Left forelimb (tissue), 1 donor: Measurements from ENCODE around the gene HSPA8.
"Not testable (repeated sequence)": the region's sequence is repeated elsewhere in the genome, so short reads cannot be mapped to it uniquely, and the experiment has no call there.

Experiments
- DNase-seq: peaks from one replicate; pipeline ENCODE4 v3.0.0-alpha.2; 2018; ENCODE audit warnings: low spot score

Gene HSPA8

GRCh38 chr11:123061403-123062157, at the start of gene HSPA8:
Gene HSPA8, minus strand, starts transcription at chr11:123062136. Its CDS starts 812 bp downstream, at chr11:123061324.
- no peak for DNase-seq

- DNase-seq: no peak
These were observed 49.5 kb upstream of the HSPA8 start for GRCh38 chr11:123111465-123111864.

- DNase-seq: no peak
These were observed 48.5 kb upstream of the HSPA8 start for GRCh38 chr11:123110397-123110796.

GRCh38 chr11:123107945-123108495, 46.1 kb upstream of the HSPA8 start:
- DNase-seq: no peak

GRCh38 chr11:123104697-123105096, 42.8 kb upstream of the HSPA8 start:
- DNase-seq: no peak

- DNase-seq: peak; percentile 74
These were observed 41.5 kb upstream of the HSPA8 start for GRCh38 chr11:123103326-123103980.

GRCh38 chr11:123100379-123101085, 38.6 kb upstream of the HSPA8 start:
- no peak for DNase-seq

GRCh38 chr11:123098990-123099389, 37.1 kb upstream of the HSPA8 start:
- DNase-seq: no peak

GRCh38 chr11:123093739-123094138, 31.8 kb upstream of the HSPA8 start:
- no peak for DNase-seq

- no peak for DNase-seq
These were observed 29.6 kb upstream of the HSPA8 start for GRCh38 chr11:123091506-123091905.

- DNase-seq: not testable (repeated sequence)
These were observed 28.2 kb upstream of the HSPA8 start for GRCh38 chr11:123090168-123090567.

- not testable (repeated sequence) for DNase-seq
These were observed 27.0 kb upstream of the HSPA8 start for GRCh38 chr11:123088896-123089295.

- DNase-seq: not testable (repeated sequence)
These were observed 25.7 kb upstream of the HSPA8 start for GRCh38 chr11:123087657-123088056.

- no peak for DNase-seq
These were observed 24.4 kb upstream of the HSPA8 start for GRCh38 chr11:123086305-123086704.

GRCh38 chr11:123085497-123085896, 23.6 kb upstream of the HSPA8 start:
- no peak for DNase-seq

- no peak for DNase-seq
These were observed 22.5 kb upstream of the HSPA8 start for GRCh38 chr11:123084454-123084853.

- DNase-seq: no peak
These were observed 21.7 kb upstream of the HSPA8 start for GRCh38 chr11:123083623-123084029.

- DNase-seq: no peak
These were observed 21.0 kb upstream of the HSPA8 start for GRCh38 chr11:123082977-123083376.

- DNase-seq: no peak
These were observed 18.1 kb upstream of the HSPA8 start for GRCh38 chr11:123080015-123080414.

- DNase-seq: no peak
These were observed 14.5 kb upstream of the HSPA8 start for GRCh38 chr11:123076484-123076883.

GRCh38 chr11:123073343-123074057, 11.6 kb upstream of the HSPA8 start:
- no peak for DNase-seq

GRCh38 chr11:123072762-123073161, 10.8 kb upstream of the HSPA8 start:
- DNase-seq: no peak
